Measurements from ENCODE around the gene PCNA. TPM values are rescaled to one million over a fixed set of nuclear protein-coding genes. Genes with fewer than 3 reads are reported as not detected.

PCNA gene
- total and polyA plus RNA-seq, 2 experiments from 2014 or later = 353 to 428 TPM

GRCh38 chr20:5136096-5136495, 16.3 kb upstream of the PCNA start:
- Mint-ChIP-seq H3K9me3 (no peaks in the 10 kb centered on the region), H3K27ac (peak overlapping the region; percentile 90), H3K4me3 (no peak overlapping the region), H3K36me3 (ENCODE audit: low read depth) (no peaks in the 10 kb centered on the region), H3K4me1 (peaks cover 8% of the 10 kb centered on the region), H3K27me3 (ENCODE audit: insufficient read depth, low read depth, poor library complexity) (no peaks in the 10 kb centered on the region)
- peaks cover 97% of the 10 kb centered on the region for H3K79me2 ChIP-seq (replicated peaks; ENCODE audit: insufficient read depth)
- no peaks in the 10 kb centered on the region for H3K27me3 ChIP-seq (ENCODE audit: insufficient read depth)
- ATAC-seq = peak; percentile 21; the same call in 1 of the 3 replicates
- no peaks in the 10 kb centered on the region for H3K9me2 ChIP-seq (ENCODE audit: insufficient read depth)
- H3F3A ChIP-seq (replicated peaks; ENCODE audit: low read depth) = no peaks in the 10 kb centered on the region
- H2AFZ ChIP-seq = no peak overlapping the region
- no peak overlapping the region for H3K4me3 ChIP-seq
- no peaks in the 10 kb centered on the region for H3K4me1 ChIP-seq (ENCODE audit: insufficient read depth)
- no peaks in the 10 kb centered on the region; the same call in none of the 2 replicates for H4K20me1 ChIP-seq (replicated peaks; ENCODE audit: insufficient read depth)
- no peak overlapping the region for H3K4me2 ChIP-seq
- no peak overlapping the region for H3K27ac ChIP-seq (ENCODE audit: low read depth)
- H3K36me3 ChIP-seq (ENCODE audit: insufficient read depth) = no peaks in the 10 kb centered on the region
- TF ChIP-seq ZNF462 (CRISPR knock-in tag; IDR thresholded peaks at IDR 0.05) (no peak), ZNF331 (CRISPR knock-in tag; IDR thresholded peaks at IDR 0.05; ENCODE audit: low read depth) (no peak), NANOG (IDR thresholded peaks at IDR 0.05; ENCODE audit: borderline replicate concordance) (no peak), STAT1 (IDR thresholded peaks at IDR 0.05; ENCODE audit: unreplicated experiment) (no peak), EZH2 (IDR thresholded peaks at IDR 0.05; ENCODE audit: low read depth, unreplicated experiment) (no peak), POLR2AphosphoS5 (IDR thresholded peaks at IDR 0.05; ENCODE audit: low read depth) (no peak), REST (IDR thresholded peaks at IDR 0.05; ENCODE audit: unreplicated experiment) (no peak), CTCF (conservative IDR thresholded peaks at IDR 0.05; ENCODE audit: low read depth in 2 of 2) (no peak), ETS1 (IDR thresholded peaks at IDR 0.05) (no peak), CREB1 (CRISPR knock-in tag; IDR thresholded peaks at IDR 0.05; ENCODE audit: low read depth) (no peak), JUNB (IDR thresholded peaks at IDR 0.05; ENCODE audit: unreplicated experiment) (no peak), ZNF114 (CRISPR knock-in tag; IDR thresholded peaks at IDR 0.05) (no peak), EZH2phosphoT487 (IDR thresholded peaks at IDR 0.05; ENCODE audit: unreplicated experiment) (no peak)
- peak; percentile 66 for DNase-seq (ENCODE audit: low spot score)
